Peyer's patch (tissue), 4 donors: ENCODE measurements around the gene ENTPD8. TPM values are rescaled to one million over a fixed set of nuclear protein-coding genes. Genes with fewer than 3 reads are reported as not detected.

ENCODE experiments used
- DNase-seq, 3 donors: peaks; one replicate each; pipeline ENCODE4 v3.0.0-alpha.2; 2017 to 2019
- H3K27ac ChIP-seq, 4 donors: fragments of 200-600 bp; sonication (generic); one replicate each; pipeline ENCODE4 v1.5.1; 2016 to 2019
- H3K27me3 ChIP-seq, 2 donors: fragments of 200-600 bp; sonication (generic); one replicate each; pipeline ENCODE4 v1.5.1; 2019
- H3K36me3 ChIP-seq, 3 donors: fragments of 200-600 bp; sonication (generic); one replicate each; pipeline ENCODE4 v1.5.1; 2016 to 2019
- H3K4me1 ChIP-seq, 4 donors: fragments of 200-600 bp; sonication (generic); one replicate each; pipeline ENCODE4 v1.5.1; 2016 to 2019
- H3K4me3 ChIP-seq, 4 donors: fragments of 200-600 bp; sonication (generic); 1 replicate in 3 of 4; 2 replicates in 1 of 4; pipeline ENCODE4 v1.5.1; 2016 to 2019; ENCODE audit warnings: mild to moderate bottlenecking in 1 of 4
- H3K9me3 ChIP-seq, 4 donors: fragments of 200-600 bp; sonication (generic); one replicate each; pipeline ENCODE4 v1.5.1; 2016 to 2019; ENCODE audit warnings: mild to moderate bottlenecking in 1 of 4
- POLR2A ChIP-seq, 2 donors: fragments of 450-650 bp; IDR thresholded peaks; one replicate each; pipeline ENCODE4 v1.5.1; 2017; ENCODE audit warnings: antibody characterized with exemption in 2 of 2, mild to moderate bottlenecking in 2 of 2, moderate library complexity in 2 of 2
- total RNA-seq, 4 donors: library from RNA; depleted of rRNA; stranded (reverse); fragments of >200 nt; gene quantifications; one replicate each; pipeline ENCODE4 v1.1.0, GENCODE V29; 2016
- TF ChIP-seq, protein P1 (sequence below), 6 experiments: fragments of 450-650 bp in 4 of 6; fragments of 200-600 bp in 2 of 6; sonication (generic) in 1 of 6; IDR thresholded peaks; one replicate each; pipeline ENCODE4 v1.5.1; 2017 to 2019; ENCODE audit warnings: antibody characterized with exemption in 6 of 6, mild to moderate bottlenecking in 3 of 6, moderate library complexity in 1 of 6

Gene ENTPD8
- total RNA-seq, 4 donors from 2014 or later, result 26.4 to 143 (median 104) TPM

DNA sequence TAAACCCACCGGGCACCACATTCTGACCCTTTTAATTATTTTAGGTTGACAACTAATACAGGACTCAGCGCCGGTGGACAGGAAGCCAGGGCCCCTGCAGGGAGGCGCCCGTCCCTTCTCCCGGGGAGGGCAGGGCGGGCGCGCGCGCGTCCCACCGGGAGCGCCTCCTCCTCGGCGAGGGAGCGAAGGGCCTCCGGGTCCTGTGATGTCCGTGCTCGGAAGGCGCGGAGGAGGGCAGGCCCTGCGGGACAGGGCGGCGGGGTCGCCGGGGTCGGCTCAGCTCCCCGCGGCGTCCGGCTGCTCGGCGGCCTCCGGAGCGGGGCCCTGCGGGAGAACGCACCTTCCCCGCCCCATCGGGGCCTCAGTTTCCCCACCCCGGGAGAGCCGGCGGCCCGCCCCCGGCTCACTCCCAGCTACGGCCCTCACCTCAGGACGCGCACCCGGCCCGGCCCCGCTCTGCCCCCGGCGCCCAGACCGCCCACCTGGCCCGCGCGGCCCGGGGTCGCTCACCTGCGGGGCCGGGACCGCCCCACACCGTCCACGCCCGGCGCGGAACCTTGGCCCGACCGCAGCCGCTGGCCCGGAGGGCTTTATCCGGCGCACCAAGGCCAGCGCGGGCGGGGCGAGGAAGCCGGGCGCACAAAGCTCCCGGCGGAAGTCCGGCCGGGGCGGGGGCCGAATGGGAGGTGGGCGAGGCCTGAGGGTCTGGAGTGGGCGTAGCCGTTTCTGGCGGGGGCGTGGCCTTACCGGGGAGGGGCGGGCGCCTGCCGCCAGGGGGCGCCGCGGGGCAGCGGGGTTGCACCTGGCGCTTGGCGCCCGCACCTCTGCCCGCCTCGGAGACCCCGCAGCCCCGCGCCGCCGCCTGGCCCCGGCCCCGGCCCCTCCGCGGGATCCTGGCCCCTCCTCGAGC, 18.3 kb downstream of the ENTPD8 start, which contains the start of the genes EXD3 and NOXA1:
EXD3 (minus strand) TSS at position 559 of the 910 bp plus-strand sequence. CDS start 27,805 bp downstream, outside the sequence.
NOXA1 (plus strand) TSS at position 790 of the 910 bp plus-strand sequence. CDS start 137 bp downstream, outside the sequence.
- Histone ChIP-seq H3K27ac (peak within 1 kb of the TSS; percentile 79 to 97 (median 92)), H3K4me1 (peaks cover 0 to 26% (median 11%) of the 10 kb centered on the region in 4 donors), H3K36me3 (no peaks in the 10 kb centered on the region), H3K4me3 (peak within 1 kb of the TSS; percentile 83 to 99 (median 92)), H3K27me3 (no peaks in the 10 kb centered on the region), H3K9me3 (no peaks in the 10 kb centered on the region)
- TF ChIP-seq POLR2A (IDR thresholded peaks at IDR 0.05), result peak; percentile 51 to 55
- TF ChIP-seq, protein P1, sequence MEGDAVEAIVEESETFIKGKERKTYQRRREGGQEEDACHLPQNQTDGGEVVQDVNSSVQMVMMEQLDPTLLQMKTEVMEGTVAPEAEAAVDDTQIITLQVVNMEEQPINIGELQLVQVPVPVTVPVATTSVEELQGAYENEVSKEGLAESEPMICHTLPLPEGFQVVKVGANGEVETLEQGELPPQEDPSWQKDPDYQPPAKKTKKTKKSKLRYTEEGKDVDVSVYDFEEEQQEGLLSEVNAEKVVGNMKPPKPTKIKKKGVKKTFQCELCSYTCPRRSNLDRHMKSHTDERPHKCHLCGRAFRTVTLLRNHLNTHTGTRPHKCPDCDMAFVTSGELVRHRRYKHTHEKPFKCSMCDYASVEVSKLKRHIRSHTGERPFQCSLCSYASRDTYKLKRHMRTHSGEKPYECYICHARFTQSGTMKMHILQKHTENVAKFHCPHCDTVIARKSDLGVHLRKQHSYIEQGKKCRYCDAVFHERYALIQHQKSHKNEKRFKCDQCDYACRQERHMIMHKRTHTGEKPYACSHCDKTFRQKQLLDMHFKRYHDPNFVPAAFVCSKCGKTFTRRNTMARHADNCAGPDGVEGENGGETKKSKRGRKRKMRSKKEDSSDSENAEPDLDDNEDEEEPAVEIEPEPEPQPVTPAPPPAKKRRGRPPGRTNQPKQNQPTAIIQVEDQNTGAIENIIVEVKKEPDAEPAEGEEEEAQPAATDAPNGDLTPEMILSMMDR (IDR thresholded peaks at IDR 0.05), result peak; percentile 74 to 93 (median 90)
- peak; percentile 92 to 98 (median 97) for DNase-seq

DNA sequence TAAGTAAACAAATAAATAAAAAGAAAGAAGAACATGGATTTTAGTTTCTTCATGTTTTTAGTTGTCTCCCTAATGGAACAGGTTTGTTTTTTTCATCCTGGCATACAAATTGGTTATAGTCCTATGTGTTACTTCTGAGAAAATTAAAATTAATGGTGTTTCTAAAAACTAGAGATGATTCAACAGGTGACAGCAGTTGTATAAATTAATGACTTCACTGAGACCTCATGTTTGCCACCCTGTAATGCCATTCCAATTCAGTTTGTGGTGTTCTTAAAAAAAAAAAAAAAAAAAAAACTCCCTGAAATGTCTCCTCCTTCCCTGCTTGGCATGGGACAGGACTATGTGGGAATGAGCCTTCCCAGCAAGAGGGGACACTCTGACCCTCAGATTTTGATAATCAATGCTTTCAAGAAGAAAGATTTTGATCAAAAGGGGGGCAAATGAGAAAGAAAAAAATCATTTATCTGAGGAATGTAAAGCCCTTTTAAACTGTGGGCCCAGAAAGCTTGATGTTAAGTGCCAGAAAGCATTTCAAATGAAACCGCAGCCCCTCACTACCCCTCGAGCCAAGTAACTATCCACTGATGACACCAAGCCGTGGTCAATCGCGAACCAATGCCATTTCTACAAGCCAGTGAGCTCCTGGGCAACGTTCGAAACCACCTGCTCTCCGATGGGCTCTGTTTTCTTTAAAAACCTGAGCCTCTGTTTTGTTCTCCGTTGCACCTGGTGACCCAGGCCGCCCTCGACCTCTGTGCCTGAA, 19.1 kb downstream of the ENTPD8 start:
- peak overlapping the region; percentile 74 to 97 (median 78) for H3K27ac ChIP-seq

DNA sequence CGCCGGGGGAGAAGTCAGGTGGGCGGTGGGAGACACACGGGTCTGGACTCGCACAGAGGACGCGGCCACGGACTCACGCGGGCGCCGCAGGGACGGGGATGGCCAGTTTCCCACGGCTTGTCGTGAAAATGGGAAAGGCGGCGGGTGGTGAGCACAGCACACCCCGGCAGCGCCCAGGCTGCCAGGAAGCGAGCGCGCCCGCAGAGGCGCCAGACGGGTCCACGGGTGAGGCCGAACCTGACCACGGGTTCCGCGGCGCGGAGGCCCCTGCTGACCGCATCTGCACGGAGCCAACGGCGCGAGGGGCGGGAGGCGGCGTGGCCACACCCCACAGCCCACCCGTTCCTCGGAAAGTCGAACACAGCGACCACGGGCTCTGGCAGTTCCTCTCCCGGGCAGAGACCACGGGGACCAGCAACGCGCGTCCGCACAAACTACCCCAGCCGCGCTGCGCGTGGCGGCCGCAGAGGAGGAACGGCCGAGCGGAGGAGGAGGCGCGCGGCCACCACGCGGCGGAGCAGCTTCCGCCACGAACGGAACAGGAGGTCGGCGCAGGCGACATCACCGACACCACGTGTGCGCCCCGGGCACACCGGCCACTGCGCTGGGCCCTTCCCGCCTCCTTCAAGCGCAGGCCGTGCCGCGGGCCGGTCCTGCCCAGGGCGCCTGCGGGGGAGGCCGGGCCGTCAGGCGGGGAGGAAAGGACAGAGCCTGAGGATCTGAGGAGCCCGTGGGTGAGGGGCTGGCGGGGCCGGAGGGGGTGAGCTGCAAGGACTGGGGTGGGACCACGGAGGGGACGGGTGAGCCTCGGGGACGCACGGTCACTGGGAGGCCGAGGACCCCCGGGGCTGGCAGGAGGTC, 23.8 kb downstream of the ENTPD8 start:
- no peaks in the 10 kb centered on the region for H3K9me3 ChIP-seq
- H3K36me3 ChIP-seq, result no peaks in the 10 kb centered on the region
- TF ChIP-seq, protein P1 (IDR thresholded peaks at IDR 0.05), result no peak
- no peak for TF ChIP-seq POLR2A (IDR thresholded peaks at IDR 0.05)
- H3K4me1 ChIP-seq, result peaks cover 0 to 9% (median 5%) of the 10 kb centered on the region in 4 donors
- H3K4me3 ChIP-seq, result peak overlapping the region in 3 of 4 donors; percentile 9 to 43 (median 31)
- DNase-seq, result no peak
- H3K27me3 ChIP-seq, result no peaks in the 10 kb centered on the region
- peak overlapping the region in 1 of 4 donors; percentile 13 for H3K27ac ChIP-seq

More for the DNA sequence above, 19.1 kb downstream of the ENTPD8 start:
- no peaks in the 10 kb centered on the region for H3K27me3 ChIP-seq
- TF ChIP-seq POLR2A (IDR thresholded peaks at IDR 0.05), result no peak
- TF ChIP-seq, protein P1 (IDR thresholded peaks at IDR 0.05), result no peak
- peaks cover 0 to 26% (median 11%) of the 10 kb centered on the region in 4 donors for H3K4me1 ChIP-seq
- no peaks in the 10 kb centered on the region for H3K9me3 ChIP-seq
- H3K36me3 ChIP-seq, result no peaks in the 10 kb centered on the region
- H3K4me3 ChIP-seq, result peak overlapping the region; percentile 83 to 99 (median 92)
- DNase-seq, result no peak

DNA sequence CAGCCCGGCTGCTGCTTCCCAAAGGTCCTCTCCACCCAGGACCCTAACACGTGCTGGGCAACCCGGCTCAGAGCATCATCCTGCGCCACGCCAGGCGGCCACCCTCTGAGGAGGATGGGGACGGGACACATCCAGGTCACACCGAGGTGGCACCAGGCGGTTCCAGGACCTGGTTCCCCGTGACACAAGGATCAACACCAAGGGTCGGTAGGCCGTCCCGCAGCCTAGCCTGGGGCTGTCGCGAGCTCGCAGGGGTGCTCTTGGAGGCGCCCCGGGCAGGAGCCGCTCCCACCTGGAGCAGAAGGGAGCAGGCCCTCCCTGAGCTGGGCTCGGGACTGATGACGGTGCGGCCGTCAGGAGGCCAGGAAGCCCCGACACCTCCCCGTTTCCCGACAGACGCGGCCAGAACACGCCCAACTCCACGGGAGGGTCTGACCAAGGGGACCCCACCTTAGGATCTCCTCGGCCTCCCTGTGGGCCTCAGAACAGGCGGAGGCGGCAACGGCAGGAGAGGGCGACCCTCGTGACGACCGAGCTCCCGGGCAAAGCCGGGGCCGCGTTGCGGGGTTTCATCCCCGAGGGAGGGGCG, 24.5 kb downstream of the ENTPD8 start:
- peaks cover 0 to 8% (median under 1%) of the 10 kb centered on the region in 4 donors for H3K4me1 ChIP-seq
- no peaks in the 10 kb centered on the region for H3K9me3 ChIP-seq
- H3K27ac ChIP-seq, result no peak overlapping the region
- no peak for TF ChIP-seq POLR2A (IDR thresholded peaks at IDR 0.05)
- TF ChIP-seq, protein P1 (IDR thresholded peaks at IDR 0.05), result no peak
- DNase-seq, result no peak
- H3K27me3 ChIP-seq, result no peaks in the 10 kb centered on the region
- H3K4me3 ChIP-seq, result peak overlapping the region in 1 of 4 donors; percentile 43
- no peaks in the 10 kb centered on the region for H3K36me3 ChIP-seq
